ENCODE results near the gene TRMT13. TPM values are rescaled to one million over a fixed set of nuclear protein-coding genes. Genes with fewer than 3 reads are reported as not detected.

TRMT13 gene
- total RNA-seq, 1 donor, result 10.9 TPM

DNA sequence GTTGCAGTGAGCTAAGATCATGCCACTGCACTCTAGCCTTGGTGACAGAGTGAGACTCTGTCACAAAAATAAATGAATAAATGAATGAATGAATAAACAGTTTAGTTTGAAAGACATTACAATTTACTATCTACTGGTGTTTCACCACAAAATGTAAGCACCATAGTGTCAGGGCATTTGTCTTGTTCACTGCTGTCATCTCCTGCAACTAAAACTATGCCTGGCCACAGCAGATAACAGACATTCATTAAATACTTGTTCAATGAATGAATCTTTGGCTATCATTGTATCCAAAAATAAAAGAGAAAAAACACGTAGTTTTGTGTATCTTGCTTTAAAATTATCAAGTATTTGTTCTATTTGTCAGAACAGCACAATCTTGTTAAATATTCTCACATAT, 32.8 kb upstream of the TRMT13 start:
- no peak overlapping the region for H3K4me3 ChIP-seq (ENCODE audit: insufficient read depth, low read length)

GRCh38 chr1:100101564-100101963, 31.4 kb upstream of the TRMT13 start:
- no peak overlapping the region for H3K27ac ChIP-seq (ENCODE audit: low read depth, low read length)
- H3K36me3 ChIP-seq (ENCODE audit: insufficient read depth, low read length), result peaks cover 8% of the 10 kb centered on the region
- DNase-seq (ENCODE audit: insufficient read length, low spot score, missing footprints), result peak; percentile 17
- H3K79me2 ChIP-seq (ENCODE audit: insufficient read depth, low read length), result no peaks in the 10 kb centered on the region
- TF ChIP-seq CTCF (IDR thresholded peaks at IDR 0.05; ENCODE audit: extremely low read depth, low read depth, low read length), result no peak
- peaks cover 6% of the 10 kb centered on the region for H3K4me1 ChIP-seq (ENCODE audit: insufficient read depth, low read length)
- no peaks in the 10 kb centered on the region for H4K20me1 ChIP-seq (ENCODE audit: insufficient read depth, low read length)
- H3K9me3 ChIP-seq (ENCODE audit: low read depth, low read length), result no peaks in the 10 kb centered on the region
- no peak overlapping the region for H3K4me2 ChIP-seq (ENCODE audit: insufficient read depth, low read length)
- no peaks in the 10 kb centered on the region for H3K27me3 ChIP-seq (ENCODE audit: insufficient read depth, low read length)
- H3K4me3 ChIP-seq (ENCODE audit: insufficient read depth, low read length), result no peak overlapping the region
- H2AFZ ChIP-seq (ENCODE audit: low read length), result no peak overlapping the region

More for the DNA sequence above, 32.8 kb upstream of the TRMT13 start:
- Histone ChIP-seq H4K20me1 (ENCODE audit: insufficient read depth, low read length) (no peaks in the 10 kb centered on the region), H3K27ac (ENCODE audit: low read depth, low read length) (no peak overlapping the region), H2AFZ (ENCODE audit: low read length) (no peak overlapping the region), H3K4me1 (ENCODE audit: insufficient read depth, low read length) (peaks cover 6% of the 10 kb centered on the region), H3K36me3 (ENCODE audit: insufficient read depth, low read length) (peaks cover 8% of the 10 kb centered on the region), H3K4me2 (ENCODE audit: insufficient read depth, low read length) (no peak overlapping the region), H3K27me3 (ENCODE audit: insufficient read depth, low read length) (no peaks in the 10 kb centered on the region), H3K9me3 (ENCODE audit: low read depth, low read length) (no peaks in the 10 kb centered on the region), H3K79me2 (ENCODE audit: insufficient read depth, low read length) (no peaks in the 10 kb centered on the region)
- no peak for DNase-seq (ENCODE audit: insufficient read length, low spot score, missing footprints)
- no peak for TF ChIP-seq CTCF (IDR thresholded peaks at IDR 0.05; ENCODE audit: extremely low read depth, low read depth, low read length)

DNA sequence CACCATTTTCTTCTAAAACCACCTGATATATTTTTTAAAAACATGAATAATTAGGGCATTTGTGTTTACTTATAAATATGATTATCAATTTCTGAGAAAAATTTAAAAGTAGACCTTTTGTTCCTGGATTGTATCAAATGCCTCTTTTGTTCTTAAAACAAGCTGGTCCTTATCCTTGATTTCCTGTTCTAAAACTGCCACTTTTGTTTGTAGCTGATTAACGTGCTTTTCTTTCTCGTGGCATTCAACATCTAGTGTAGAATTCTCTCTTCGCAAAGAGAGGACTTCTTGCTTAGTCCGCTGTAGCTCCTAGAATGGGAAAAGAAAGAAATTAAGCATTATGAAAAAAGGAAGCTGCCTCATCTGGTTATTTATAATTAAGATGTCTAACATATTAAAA, 25.3 kb upstream of the TRMT13 start:
- H2AFZ ChIP-seq (ENCODE audit: low read length), result no peak overlapping the region
- H3K4me3 ChIP-seq (ENCODE audit: insufficient read depth, low read length), result no peak overlapping the region
- no peak for TF ChIP-seq CTCF (IDR thresholded peaks at IDR 0.05; ENCODE audit: extremely low read depth, low read depth, low read length)
- H3K36me3 ChIP-seq (ENCODE audit: insufficient read depth, low read length), result peaks cover 4% of the 10 kb centered on the region
- H4K20me1 ChIP-seq (ENCODE audit: insufficient read depth, low read length), result no peaks in the 10 kb centered on the region
- H3K27ac ChIP-seq (ENCODE audit: low read depth, low read length), result no peak overlapping the region
- no peak for DNase-seq (ENCODE audit: insufficient read length, low spot score, missing footprints)
- no peak overlapping the region for H3K4me2 ChIP-seq (ENCODE audit: insufficient read depth, low read length)
- no peaks in the 10 kb centered on the region for H3K9me3 ChIP-seq (ENCODE audit: low read depth, low read length)
- no peaks in the 10 kb centered on the region for H3K79me2 ChIP-seq (ENCODE audit: insufficient read depth, low read length)
- H3K27me3 ChIP-seq (ENCODE audit: insufficient read depth, low read length), result no peaks in the 10 kb centered on the region
- H3K4me1 ChIP-seq (ENCODE audit: insufficient read depth, low read length), result no peaks in the 10 kb centered on the region

GRCh38 chr1:100109554-100110066, 23.4 kb upstream of the TRMT13 start:
- Histone ChIP-seq H3K79me2 (ENCODE audit: insufficient read depth, low read length) (no peaks in the 10 kb centered on the region), H3K9me3 (ENCODE audit: low read depth, low read length) (no peaks in the 10 kb centered on the region), H3K27ac (ENCODE audit: low read depth, low read length) (no peak overlapping the region), H3K36me3 (ENCODE audit: insufficient read depth, low read length) (no peaks in the 10 kb centered on the region), H3K27me3 (ENCODE audit: insufficient read depth, low read length) (no peaks in the 10 kb centered on the region), H3K4me3 (ENCODE audit: insufficient read depth, low read length) (no peak overlapping the region), H4K20me1 (ENCODE audit: insufficient read depth, low read length) (no peaks in the 10 kb centered on the region), H2AFZ (ENCODE audit: low read length) (no peak overlapping the region), H3K4me1 (ENCODE audit: insufficient read depth, low read length) (no peaks in the 10 kb centered on the region), H3K4me2 (ENCODE audit: insufficient read depth, low read length) (no peak overlapping the region)
- no peak for DNase-seq (ENCODE audit: insufficient read length, low spot score, missing footprints)
- no peak for TF ChIP-seq CTCF (IDR thresholded peaks at IDR 0.05; ENCODE audit: extremely low read depth, low read depth, low read length)
